ENCODE measurements around the gene WDR36. TPM values are rescaled to one million over a fixed set of nuclear protein-coding genes. Genes with fewer than 3 reads are reported as not detected.
A peak's percentile ranks its signal among the peaks of the same experiment; 100 is the strongest.

The WDR36 gene
- total RNA-seq, 8 experiments from 2014 or later = 21.8 to 35.5 (median 28.4) TPM

GRCh38 chr5:111115229-111115628, 23.1 kb downstream of the WDR36 start:
- Histone ChIP-seq H3K27ac (no peak overlapping the region), H3K4me3 (no peak overlapping the region), H3K4me1 (replicated peaks in 1 of 2) (peaks cover 0 to 11% of the 10 kb centered on the region in 2 donors)
- 89 to 100% (median 100%) methylated on average over 1 of the region's 1 CpG; no CpG with 5 or more reads in 3 of the 10 experiments for WGBS, 10 experiments
- no peak for ATAC-seq (replicated peaks in 6 of 8)
- in situ Hi-C loops (cut with MboI; ENCODE audit: low pct_unique_long_range_greater_than_20kb in 2 of 9, low sequenced_read_pairs in 9 of 9, unreplicated experiment in 9 of 9) = loop anchor here in 1 of 9 experiments (25.0 kb wide), 1 partner anchor 353 kb away; no protein-coding TSS in a partner anchor

GRCh38 chr5:111116550-111116949, 24.4 kb downstream of the WDR36 start:
- in situ Hi-C loops (cut with MboI; ENCODE audit: low pct_unique_long_range_greater_than_20kb in 2 of 9, low sequenced_read_pairs in 9 of 9, unreplicated experiment in 9 of 9) = loop anchor here in 1 of 9 experiments (25.0 kb wide), 1 partner anchor 354 kb away; no protein-coding TSS in a partner anchor
- ATAC-seq (replicated peaks in 6 of 8) = no peak
- Histone ChIP-seq H3K4me3 (no peak overlapping the region), H3K4me1 (replicated peaks in 1 of 2) (peaks cover 0 to 11% of the 10 kb centered on the region in 2 donors), H3K27ac (no peak overlapping the region)
- WGBS, 10 experiments = 71 to 100% (median 86%) methylated on average over 1 of the region's 1 CpG; no CpG with 5 or more reads in 1 of the 10 experiments

GRCh38 chr5:111117136-111117535, 25.0 kb downstream of the WDR36 start:
- Histone ChIP-seq H3K4me3 (no peak overlapping the region), H3K27ac (no peak overlapping the region), H3K4me1 (replicated peaks in 1 of 2) (peaks cover 0 to 11% of the 10 kb centered on the region in 2 donors)
- 13 to 40% (median 22%) methylated on average over 1 of the region's 1 CpG; no CpG with 5 or more reads in 3 of the 10 experiments for WGBS, 10 experiments
- ATAC-seq (replicated peaks in 6 of 8) = peak in 5 of 8 experiments; percentile 34 to 98 (median 61)
- in situ Hi-C loops (cut with MboI; ENCODE audit: low pct_unique_long_range_greater_than_20kb in 2 of 9, low sequenced_read_pairs in 9 of 9, unreplicated experiment in 9 of 9) = loop anchor here in 1 of 9 experiments (25.0 kb wide), 1 partner anchor 355 kb away; no protein-coding TSS in a partner anchor

- H3K4me1 ChIP-seq (replicated peaks in 1 of 2) = peaks cover 0 to 11% of the 10 kb centered on the region in 2 donors
- WGBS, 10 experiments = 0 to 100% (median 96%) methylated on average over 1 to 2 of the region's 2 CpGs; no CpG with 5 or more reads in 1 of the 10 experiments
- H3K4me3 ChIP-seq = no peak overlapping the region
- no peak for ATAC-seq (replicated peaks in 6 of 8)
- H3K27ac ChIP-seq = no peak overlapping the region
- in situ Hi-C loops (cut with MboI; ENCODE audit: low pct_unique_long_range_greater_than_20kb in 2 of 9, low sequenced_read_pairs in 9 of 9, unreplicated experiment in 9 of 9) = loop anchor here in 1 of 9 experiments (25.0 kb wide), 1 partner anchor 357 kb away; no protein-coding TSS in a partner anchor
Measured at GRCh38 chr5:111119221-111119620, 27.1 kb downstream of the WDR36 start.

- Histone ChIP-seq H3K27ac (no peak overlapping the region), H3K4me1 (replicated peaks in 1 of 2) (peaks cover 0 to 11% of the 10 kb centered on the region in 2 donors), H3K4me3 (no peak overlapping the region)
- no peak for ATAC-seq (replicated peaks in 6 of 8)
- 73 to 100% (median 98%) methylated on average over 1 to 2 of the region's 2 CpGs; no CpG with 5 or more reads in 2 of the 10 experiments for WGBS, 10 experiments
- in situ Hi-C loops (cut with MboI; ENCODE audit: low pct_unique_long_range_greater_than_20kb in 2 of 9, low sequenced_read_pairs in 9 of 9, unreplicated experiment in 9 of 9) = loop anchor here in 1 of 9 experiments (25.0 kb wide), 1 partner anchor 358 kb away; no protein-coding TSS in a partner anchor
Measured at GRCh38 chr5:111119856-111120255, 27.7 kb downstream of the WDR36 start.

GRCh38 chr5:111120911-111121310, 28.8 kb downstream of the WDR36 start:
- no peak for ATAC-seq (replicated peaks in 6 of 8)
- in situ Hi-C loops (cut with MboI; ENCODE audit: low pct_unique_long_range_greater_than_20kb in 2 of 9, low sequenced_read_pairs in 9 of 9, unreplicated experiment in 9 of 9) = loop anchor here in 1 of 9 experiments (25.0 kb wide), 1 partner anchor 359 kb away; no protein-coding TSS in a partner anchor
- Histone ChIP-seq H3K4me1 (replicated peaks in 1 of 2) (peaks cover 0 to 11% of the 10 kb centered on the region in 2 donors), H3K27ac (no peak overlapping the region), H3K4me3 (no peak overlapping the region)
- 60 to 100% (median 88%) methylated on average over 1 to 2 of the region's 2 CpGs for WGBS, 10 experiments

- H3K4me1 ChIP-seq (replicated peaks in 1 of 2) = peaks cover 0 to 8% of the 10 kb centered on the region in 2 donors
- in situ Hi-C loops (cut with MboI; ENCODE audit: low pct_unique_long_range_greater_than_20kb in 2 of 9, low sequenced_read_pairs in 9 of 9, unreplicated experiment in 9 of 9) = loop anchor here in 1 of 9 experiments (25.0 kb wide), 1 partner anchor 360 kb away; no protein-coding TSS in a partner anchor
- no peak overlapping the region for H3K4me3 ChIP-seq
- no peak overlapping the region for H3K27ac ChIP-seq
- ATAC-seq (replicated peaks in 6 of 8) = no peak
Measured at GRCh38 chr5:111121926-111122325, 29.8 kb downstream of the WDR36 start.

GRCh38 chr5:111122398-111122797, 30.2 kb downstream of the WDR36 start:
- WGBS, 10 experiments = 72 to 100% (median 95%) methylated on average over 1 to 2 of the region's 2 CpGs; no CpG with 5 or more reads in 4 of the 10 experiments
- in situ Hi-C loops (cut with MboI; ENCODE audit: low pct_unique_long_range_greater_than_20kb in 2 of 9, low sequenced_read_pairs in 9 of 9, unreplicated experiment in 9 of 9) = loop anchor here in 1 of 9 experiments (25.0 kb wide), 1 partner anchor 360 kb away; no protein-coding TSS in a partner anchor
- H3K27ac ChIP-seq = no peak overlapping the region

GRCh38 chr5:111124793-111125192, 32.6 kb downstream of the WDR36 start:
- no peaks in the 10 kb centered on the region for H3K4me1 ChIP-seq (replicated peaks in 1 of 2)
- in situ Hi-C loops (cut with MboI; ENCODE audit: low pct_unique_long_range_greater_than_20kb in 2 of 9, low sequenced_read_pairs in 9 of 9, unreplicated experiment in 9 of 9) = loop anchor here in 2 of 9 experiments (25.0 kb wide), 1 partner anchor 362 kb away; no protein-coding TSS in a partner anchor
- H3K4me3 ChIP-seq = no peak overlapping the region
- WGBS, 10 experiments = 57 to 100% (median 89%) methylated on average over 1 of the region's 1 CpG; no CpG with 5 or more reads in 2 of the 10 experiments
- no peak overlapping the region for H3K27ac ChIP-seq
- ATAC-seq (replicated peaks in 6 of 8) = no peak

More at GRCh38 chr5:111122398-111122797, 30.2 kb downstream of the WDR36 start:
- H3K4me1 ChIP-seq (replicated peaks in 1 of 2) = peaks cover 0 to 5% of the 10 kb centered on the region in 2 donors
- no peak overlapping the region for H3K4me3 ChIP-seq
- ATAC-seq (replicated peaks in 6 of 8) = no peak

- no peaks in the 10 kb centered on the region for H3K4me1 ChIP-seq (replicated peaks in 1 of 2)
Measured at GRCh38 chr5:111126896-111127295, 34.7 kb downstream of the WDR36 start.

GRCh38 chr5:111127453-111128195, 35.5 kb downstream of the WDR36 start:
- WGBS, 10 experiments = 68 to 100% (median 92%) methylated on average over 2 to 3 of the region's 3 CpGs
- in situ Hi-C loops (cut with MboI; ENCODE audit: low pct_unique_long_range_greater_than_20kb in 2 of 9, low sequenced_read_pairs in 9 of 9, unreplicated experiment in 9 of 9) = loop anchor here in 1 of 9 experiments (25.0 kb wide), 1 partner anchor 365 kb away; no protein-coding TSS in a partner anchor
- no peak overlapping the region for H3K27ac ChIP-seq
- H3K4me3 ChIP-seq = no peak overlapping the region
- no peaks in the 10 kb centered on the region for H3K4me1 ChIP-seq (replicated peaks in 1 of 2)
- ATAC-seq (replicated peaks in 6 of 8) = no peak

More at GRCh38 chr5:111126896-111127295, 34.7 kb downstream of the WDR36 start:
- ATAC-seq (replicated peaks in 6 of 8) = no peak
- in situ Hi-C loops (cut with MboI; ENCODE audit: low pct_unique_long_range_greater_than_20kb in 2 of 9, low sequenced_read_pairs in 9 of 9, unreplicated experiment in 9 of 9) = loop anchor here in 1 of 9 experiments (25.0 kb wide), 1 partner anchor 365 kb away; no protein-coding TSS in a partner anchor
- Histone ChIP-seq H3K27ac (no peak overlapping the region), H3K4me3 (no peak overlapping the region)
- 63 to 100% (median 100%) methylated on average over 1 to 3 of the region's 3 CpGs; no CpG with 5 or more reads in 1 of the 10 experiments for WGBS, 10 experiments

GRCh38 chr5:111129938-111130337, 37.8 kb downstream of the WDR36 start:
- H3K27ac ChIP-seq = no peak overlapping the region
- peak in 1 of 8 experiments; percentile 42 for ATAC-seq (replicated peaks in 6 of 8)
- 60 to 100% (median 78%) methylated on average over 1 to 3 of the region's 3 CpGs; no CpG with 5 or more reads in 3 of the 10 experiments for WGBS, 10 experiments
- no peak overlapping the region for H3K4me3 ChIP-seq
- peaks cover under 1 to 1% of the 10 kb centered on the region in 2 donors for H3K4me1 ChIP-seq (replicated peaks in 1 of 2)
- in situ Hi-C loops (cut with MboI; ENCODE audit: low pct_unique_long_range_greater_than_20kb in 2 of 9, low sequenced_read_pairs in 9 of 9, unreplicated experiment in 9 of 9) = loop anchor here in 1 of 9 experiments (25.0 kb wide), 1 partner anchor 368 kb away; no protein-coding TSS in a partner anchor

- in situ Hi-C loops (cut with MboI; ENCODE audit: low pct_unique_long_range_greater_than_20kb in 2 of 9, low sequenced_read_pairs in 9 of 9, unreplicated experiment in 9 of 9) = loop anchor here in 1 of 9 experiments (25.0 kb wide), 1 partner anchor 369 kb away; no protein-coding TSS in a partner anchor
- Histone ChIP-seq H3K27ac (no peak overlapping the region), H3K4me1 (replicated peaks in 1 of 2) (peaks cover 8 to 12% of the 10 kb centered on the region in 2 donors), H3K4me3 (no peak overlapping the region)
- no peak for ATAC-seq (replicated peaks in 6 of 8)
- WGBS, 10 experiments = 29 to 100% (median 85%) methylated on average over 1 to 2 of the region's 2 CpGs
Measured at GRCh38 chr5:111131356-111131755, 39.2 kb downstream of the WDR36 start.
